IMR-90 (cell line): ENCODE data around the gene RNF149. TPM values are rescaled to one million over a fixed set of nuclear protein-coding genes. Genes with fewer than 3 reads are reported as not detected.

ENCODE experiments used
- ATAC-seq: fragments of 200-7000 bp; cut with Tn5 transposase; 2 replicates; pipeline ENCODE4 v1.9.1; 2020; ENCODE audit warnings: low read depth, mild to moderate bottlenecking, moderate library complexity
- BruUV-seq: library from RNA; stranded (reverse); fragments of 400-500 nt; replicated peaks from 2 replicates; lab custom pipeline; 2021; lab: Mats Ljungman, UMichigan
- CTCF ChIA-PET: fragments of 300-600 bp; formaldehyde crosslinking; extraction: SDS; loops from one replicate; lab custom pipeline; 2021; ENCODE audit warnings: antibody characterized with exemption; lab: Yijun Ruan, JAX
- POLR2A ChIA-PET: fragments of 300-600 bp; sonication (Branson Sonifier 250); formaldehyde crosslinking; loops from one replicate; lab custom pipeline; 2022; ENCODE audit warnings: antibody characterized with exemption; ENCODE audit not compliant: unreplicated experiment; lab: Charles Lee
- DNase-seq: peaks from one replicate; pipeline ENCODE4 v3.0.0; 2013
- H2AFZ ChIP-seq: replicated peaks from 2 replicates; pipeline ENCODE3; 2013; ENCODE audit warnings: low read length, mild to moderate bottlenecking; ENCODE audit not compliant: poor library complexity
- H2AK5ac ChIP-seq: 2 replicates; pipeline ENCODE4 v1.6.1; 2013; ENCODE audit warnings: low read depth, low read length, inconsistent platforms
- H2AK9ac ChIP-seq: replicated peaks from 2 replicates; pipeline ENCODE3; 2013; ENCODE audit warnings: mild to moderate bottlenecking, low read depth, low read length, moderate library complexity; ENCODE audit not compliant: poor library complexity
- H2BK120ac ChIP-seq: 2 replicates; pipeline ENCODE4 v1.6.1; 2013; ENCODE audit warnings: low read depth, low read length, inconsistent platforms
- H2BK15ac ChIP-seq: 3 replicates; pipeline ENCODE4 v1.6.1; 2013; ENCODE audit warnings: low read depth, low read length, inconsistent platforms
- H2BK20ac ChIP-seq: 2 replicates; pipeline ENCODE4 v1.6.1; 2013; ENCODE audit warnings: low read depth, mild to moderate bottlenecking, inconsistent platforms, low read length, moderate library complexity
- H2BK5ac ChIP-seq: 2 replicates; pipeline ENCODE4 v1.6.1; 2013; ENCODE audit warnings: mild to moderate bottlenecking, low read depth, low read length, inconsistent platforms; ENCODE audit not compliant: poor library complexity, severe bottlenecking
- H3K14ac ChIP-seq: replicated peaks from 2 replicates; pipeline ENCODE4 v1.6.1; 2013; ENCODE audit warnings: low read depth, low read length, inconsistent platforms
- H3K18ac ChIP-seq: 2 replicates; pipeline ENCODE4 v1.6.1; 2013; ENCODE audit warnings: low read depth, low read length, control low read depth
- H3K23ac ChIP-seq: 2 replicates; pipeline ENCODE4 v1.6.1; 2013; ENCODE audit warnings: low read depth, low read length, inconsistent platforms
- H3K27ac ChIP-seq: 2 replicates; pipeline ENCODE4 v1.5.1; 2013; ENCODE audit warnings: mild to moderate bottlenecking, control low read depth, low read length; ENCODE audit not compliant: insufficient read depth
- H3K27me3 ChIP-seq: 2 replicates; pipeline ENCODE4 v1.6.1; 2013; ENCODE audit warnings: low read length; ENCODE audit not compliant: control insufficient read depth, insufficient read depth
- H3K36me3 ChIP-seq: 2 replicates; pipeline ENCODE4 v1.6.1; 2013; ENCODE audit warnings: low read length, mixed read lengths; ENCODE audit not compliant: control insufficient read depth, insufficient read depth
- H3K4ac ChIP-seq: 2 replicates; pipeline ENCODE4 v1.6.1; 2013; ENCODE audit warnings: low read depth, low read length, inconsistent platforms
- H3K4me1 ChIP-seq: 2 replicates; pipeline ENCODE4 v1.6.1; 2013; ENCODE audit warnings: low read length, mixed read lengths; ENCODE audit not compliant: control insufficient read depth, insufficient read depth
- H3K4me2 ChIP-seq: 2 replicates; pipeline ENCODE4 v1.6.1; 2013; ENCODE audit warnings: low read depth, mild to moderate bottlenecking, control low read depth, low read length, moderate library complexity
- H3K4me3 ChIP-seq: 2 replicates; pipeline ENCODE4 v1.5.1; 2013; ENCODE audit warnings: low read depth, mild to moderate bottlenecking, control low read depth, low read length, moderate library complexity; ENCODE audit not compliant: insufficient read depth
- H3K56ac ChIP-seq: 2 replicates; pipeline ENCODE4 v1.6.1; 2013; ENCODE audit warnings: low read length, inconsistent platforms; ENCODE audit not compliant: insufficient read depth; ENCODE audit errors: extremely low read depth
- H3K79me1 ChIP-seq, 2 experiments: 2 replicates each; pipeline ENCODE4 v1.6.1; 2013; ENCODE audit warnings: low read length in 2 of 2, inconsistent platforms in 1 of 2, low read depth in 1 of 2
- H3K9ac ChIP-seq: 2 replicates; pipeline ENCODE4 v1.6.1; 2013; ENCODE audit warnings: low read depth, low read length, control low read depth
- H3K9me1 ChIP-seq: 2 replicates; pipeline ENCODE4 v1.6.1; 2013; ENCODE audit warnings: low read length, inconsistent platforms; ENCODE audit not compliant: insufficient read depth
- H3K9me3 ChIP-seq: 2 replicates; pipeline ENCODE4 v1.6.1; 2013; ENCODE audit warnings: low read length; ENCODE audit not compliant: control insufficient read depth, insufficient read depth
- H4K20me1 ChIP-seq: 2 replicates; pipeline ENCODE4 v1.6.1; 2013; ENCODE audit warnings: low read length, inconsistent platforms; ENCODE audit not compliant: insufficient read depth
- H4K5ac ChIP-seq: 2 replicates; pipeline ENCODE4 v1.6.1; 2013; ENCODE audit warnings: mild to moderate bottlenecking, low read depth, low read length, control low read depth
- H4K8ac ChIP-seq, 2 experiments: 2 replicates each; pipeline ENCODE4 v1.6.1; 2013; ENCODE audit warnings: low read depth in 2 of 2, low read length in 2 of 2, control low read depth in 1 of 2, inconsistent platforms in 1 of 2
- H4K91ac ChIP-seq: 2 replicates; pipeline ENCODE4 v1.6.1; 2013; ENCODE audit warnings: low read depth, low read length, inconsistent platforms; ENCODE audit not compliant: insufficient read depth
- CEBPB ChIP-seq: IDR thresholded peaks from 2 replicates; pipeline ENCODE4 v1.6.1; 2012; ENCODE audit warnings: low read depth, low read length, improper control_type of control experiment
- CHD1 ChIP-seq: IDR thresholded peaks from 2 replicates; pipeline ENCODE4 v1.6.1; 2012; ENCODE audit warnings: low read depth, low read length, improper control_type of control experiment
- ELK1 ChIP-seq: fragments of 150-350 bp; IDR thresholded peaks from 2 replicates; pipeline ENCODE4 v1.6.1; 2016; ENCODE audit warnings: low read depth, mild to moderate bottlenecking, low read length, moderate library complexity, borderline replicate concordance
- MXI1 ChIP-seq: IDR thresholded peaks from 2 replicates; pipeline ENCODE4 v1.6.1; 2012; ENCODE audit warnings: low read depth, mild to moderate bottlenecking, low read length, moderate library complexity, borderline replicate concordance
- POLR2A ChIP-seq: IDR thresholded peaks from 2 replicates; pipeline ENCODE4 v1.6.1; 2012; ENCODE audit warnings: mild to moderate bottlenecking, low read depth, low read length
- RCOR1 ChIP-seq: IDR thresholded peaks from 2 replicates; pipeline ENCODE4 v1.6.1; 2012; ENCODE audit warnings: mild to moderate bottlenecking, low read length, improper control_type of control experiment; ENCODE audit not compliant: insufficient replicate concordance
- SMC3 ChIP-seq: fragments of 150-350 bp; IDR thresholded peaks from 2 replicates; pipeline ENCODE4 v1.6.1; 2016; ENCODE audit warnings: low read depth, mild to moderate bottlenecking, antibody characterized with exemption, low read length, moderate library complexity
- WGBS, 2 experiments: methylation state at CpG; one replicate each; pipeline versions ENCODE4 v1.1.5 to v1.1.7; 2013; ENCODE audit warnings: missing lambda C conversion rate in 2 of 2; ENCODE audit not compliant: insufficient read length in 1 of 2; ENCODE audit errors: extremely low coverage in 2 of 2; 5-methylcytosine and 5-hydroxymethylcytosine counted together
- dilution Hi-C: fragments of 300-500 bp; cut with HindIII; formaldehyde crosslinking; loops from one replicate; pipeline ENCODE4 v1.14.3; 2018; ENCODE audit warnings: low sequenced_read_pairs; ENCODE audit not compliant: unreplicated experiment
- in situ Hi-C: fragments of 300-500 bp; cut with MboI; formaldehyde crosslinking; loops from 3 replicates; pipeline ENCODE4 v1.14.3; 2019; ENCODE audit warnings: low sequenced_read_pairs, inconsistent platforms, mixed read lengths
- intact Hi-C: fragments of 100-400 bp; cut with micrococcal nuclease; formaldehyde crosslinking; loops from 2 replicates; pipeline ENCODE4 v1.10.0; 2022
- polyA plus RNA-seq, 3 experiments: library from polyadenylated mRNA; depleted of rRNA; stranded (reverse); fragments of >200 nt; gene quantifications; 2 replicates each; pipeline ENCODE4 v1.2.3, GENCODE V29; 2012; ENCODE audit warnings: low replicate concordance in 1 of 3
- total RNA-seq: library from RNA; depleted of rRNA; stranded (reverse); fragments of >200 nt; gene quantifications from 2 replicates; pipeline ENCODE4 v1.2.3, GENCODE V29; 2012

Gene RNF149
- total and polyA plus RNA-seq, 2 of the 4 experiments (the other 2 are of a cell fraction): 14.5 to 18.6 TPM

- TF ChIP-seq CHD1 (no peak), RCOR1 (no peak), ELK1 (no peak), CEBPB (no peak), MXI1 (no peak), SMC3 (no peak), POLR2A (no peak)
- no TSS peak for BruUV-seq
- POLR2A ChIA-PET: no interaction called here
- intact Hi-C loops (no loop called here), dilution Hi-C loops (no loop called here), in situ Hi-C loops (no loop called here)
- Histone ChIP-seq H4K91ac (no peak overlapping the region), H3K9me3 (no peaks in the 10 kb centered on the region), H2AK5ac (no peak overlapping the region), H2BK120ac (no peak overlapping the region), H3K23ac (no peak overlapping the region), H3K4me1 (peaks cover 6% of the 10 kb centered on the region), H4K8ac (no peak overlapping the region), H3K18ac (no peak overlapping the region), H2BK20ac (no peak overlapping the region), H3K27ac (no peak overlapping the region), H3K9ac (no peak overlapping the region), H2BK15ac (no peak overlapping the region), H2AK9ac (no peak overlapping the region), H3K27me3 (no peaks in the 10 kb centered on the region), H3K79me1 (peaks cover 15 to 38% of the 10 kb centered on the region in 2 experiments), H3K4me2 (no peak overlapping the region), H4K5ac (no peak overlapping the region), H4K20me1 (peaks cover 14% of the 10 kb centered on the region; the same call in 1 of the 2 replicates), H3K9me1 (peaks cover 2% of the 10 kb centered on the region; the same call in 1 of the 2 replicates), H2BK5ac (no peak overlapping the region), H3K14ac (no peak overlapping the region), H3K4me3 (no peak overlapping the region), H3K4ac (no peak overlapping the region), H2AFZ (no peak overlapping the region), H3K36me3 (peaks cover 11% of the 10 kb centered on the region), H3K56ac (no peak overlapping the region)
- no peak for ATAC-seq
- DNase-seq: no peak
- no CpG with 5 or more reads among the region's 3 CpGs for WGBS, 2 experiments
- CTCF ChIA-PET: no interaction called here
Observed at GRCh38 chr2:101291973-101292372, 16.5 kb downstream of the RNF149 start.
